ENCODE measurements around the gene TCF3. TPM values are rescaled to one million over a fixed set of nuclear protein-coding genes. Genes with fewer than 3 reads are reported as not detected.

TCF3 gene
- total RNA-seq, 1 donor from 2014 or later = 255 TPM

GRCh38 chr19:1584500-1585242 lies 67.7 kb downstream of the TCF3 start:
- H3K4me3 Mint-ChIP-seq (ENCODE audit: unreplicated experiment) = no peak overlapping the region
- peaks cover 4% of the 10 kb centered on the region for H3K4me1 Mint-ChIP-seq (ENCODE audit: unreplicated experiment)
- H3K27me3 Mint-ChIP-seq (ENCODE audit: unreplicated experiment) = peaks cover 6% of the 10 kb centered on the region
- peak overlapping the region; percentile 30 for H3K27ac Mint-ChIP-seq (ENCODE audit: unreplicated experiment)
- no peaks in the 10 kb centered on the region for H3K9me3 Mint-ChIP-seq (ENCODE audit: unreplicated experiment)
- TF ChIP-seq CTCF (IDR thresholded peaks at IDR 0.05; ENCODE audit: unreplicated experiment) = no peak
- H3K36me3 Mint-ChIP-seq (ENCODE audit: low read depth, unreplicated experiment) = peaks cover 16% of the 10 kb centered on the region
- DNase-seq (ENCODE audit: low spot score) = no peak

- Mint-ChIP-seq H3K9me3 (ENCODE audit: unreplicated experiment) (no peaks in the 10 kb centered on the region), H3K27me3 (ENCODE audit: unreplicated experiment) (peaks cover 10% of the 10 kb centered on the region), H3K27ac (ENCODE audit: unreplicated experiment) (no peak overlapping the region), H3K4me1 (ENCODE audit: unreplicated experiment) (peaks cover 4% of the 10 kb centered on the region), H3K36me3 (ENCODE audit: low read depth, unreplicated experiment) (peaks cover 19% of the 10 kb centered on the region), H3K4me3 (ENCODE audit: unreplicated experiment) (no peak overlapping the region)
- no peak for TF ChIP-seq CTCF (IDR thresholded peaks at IDR 0.05; ENCODE audit: unreplicated experiment)
- DNase-seq (ENCODE audit: low spot score) = no peak
Measured at GRCh38 chr19:1582201-1582600, 70.2 kb downstream of the TCF3 start.

GRCh38 chr19:1580957-1581356 lies 71.5 kb downstream of the TCF3 start:
- peaks cover 12% of the 10 kb centered on the region for H3K27me3 Mint-ChIP-seq (ENCODE audit: unreplicated experiment)
- H3K27ac Mint-ChIP-seq (ENCODE audit: unreplicated experiment) = no peak overlapping the region
- no peaks in the 10 kb centered on the region for H3K9me3 Mint-ChIP-seq (ENCODE audit: unreplicated experiment)
- no peak for TF ChIP-seq CTCF (IDR thresholded peaks at IDR 0.05; ENCODE audit: unreplicated experiment)
- peaks cover 2% of the 10 kb centered on the region for H3K4me1 Mint-ChIP-seq (ENCODE audit: unreplicated experiment)
- no peak for DNase-seq (ENCODE audit: low spot score)
- H3K36me3 Mint-ChIP-seq (ENCODE audit: low read depth, unreplicated experiment) = peaks cover 17% of the 10 kb centered on the region
- no peak overlapping the region for H3K4me3 Mint-ChIP-seq (ENCODE audit: unreplicated experiment)

GRCh38 chr19:1580382-1580781 lies 72.0 kb downstream of the TCF3 start:
- Mint-ChIP-seq H3K9me3 (ENCODE audit: unreplicated experiment) (no peaks in the 10 kb centered on the region), H3K27ac (ENCODE audit: unreplicated experiment) (no peak overlapping the region), H3K27me3 (ENCODE audit: unreplicated experiment) (peaks cover 15% of the 10 kb centered on the region), H3K4me1 (ENCODE audit: unreplicated experiment) (no peaks in the 10 kb centered on the region), H3K4me3 (ENCODE audit: unreplicated experiment) (no peak overlapping the region), H3K36me3 (ENCODE audit: low read depth, unreplicated experiment) (peaks cover 16% of the 10 kb centered on the region)
- DNase-seq (ENCODE audit: low spot score) = no peak
- TF ChIP-seq CTCF (IDR thresholded peaks at IDR 0.05; ENCODE audit: unreplicated experiment) = no peak

- H3K36me3 Mint-ChIP-seq (ENCODE audit: low read depth, unreplicated experiment) = peaks cover 16% of the 10 kb centered on the region
- no peaks in the 10 kb centered on the region for H3K9me3 Mint-ChIP-seq (ENCODE audit: unreplicated experiment)
- H3K4me3 Mint-ChIP-seq (ENCODE audit: unreplicated experiment) = peak overlapping the region; percentile 85
- DNase-seq (ENCODE audit: low spot score) = no peak
- peaks cover 16% of the 10 kb centered on the region for H3K27me3 Mint-ChIP-seq (ENCODE audit: unreplicated experiment)
- TF ChIP-seq CTCF (IDR thresholded peaks at IDR 0.05; ENCODE audit: unreplicated experiment) = no peak
- peak overlapping the region; percentile 36 for H3K27ac Mint-ChIP-seq (ENCODE audit: unreplicated experiment)
- H3K4me1 Mint-ChIP-seq (ENCODE audit: unreplicated experiment) = no peaks in the 10 kb centered on the region
Measured at GRCh38 chr19:1579222-1579621, 73.2 kb downstream of the TCF3 start.
